Measurements from ENCODE around the gene HMHB1.

HMHB1 gene

DNA sequence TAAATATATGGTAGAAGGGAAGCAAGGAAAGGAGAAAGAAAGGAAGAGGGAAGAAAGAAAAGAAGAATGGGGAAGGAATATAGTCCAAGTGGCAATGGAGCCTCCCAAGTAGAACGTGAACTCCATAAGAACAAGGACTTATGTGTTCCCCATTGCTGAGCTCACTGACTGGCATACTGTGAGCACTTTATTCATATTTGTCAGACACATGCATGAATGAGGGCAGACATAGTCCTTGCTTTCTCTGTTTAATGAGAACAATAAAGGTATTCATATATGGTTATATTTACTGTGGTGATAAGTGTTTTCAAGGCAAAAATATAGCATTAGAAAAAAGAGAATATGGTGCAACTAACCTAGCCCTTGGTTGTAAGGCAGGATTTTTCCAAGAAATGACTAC, 23.6 kb upstream of the HMHB1 start:
- no peak for TF ChIP-seq CTCF (conservative IDR thresholded peaks at IDR 0.05; ENCODE audit: low read depth, low read length)
- no peak overlapping the region for H3K4me3 ChIP-seq (ENCODE audit: low read length)
- DNase-seq (ENCODE audit: low read depth), result no peak

GRCh38 chr5:143790457-143791112, 21.4 kb upstream of the HMHB1 start:
- DNase-seq (ENCODE audit: low read depth), result no peak
- TF ChIP-seq CTCF (conservative IDR thresholded peaks at IDR 0.05; ENCODE audit: low read depth, low read length), result no peak
- no peak overlapping the region for H3K4me3 ChIP-seq (ENCODE audit: low read length)

DNA sequence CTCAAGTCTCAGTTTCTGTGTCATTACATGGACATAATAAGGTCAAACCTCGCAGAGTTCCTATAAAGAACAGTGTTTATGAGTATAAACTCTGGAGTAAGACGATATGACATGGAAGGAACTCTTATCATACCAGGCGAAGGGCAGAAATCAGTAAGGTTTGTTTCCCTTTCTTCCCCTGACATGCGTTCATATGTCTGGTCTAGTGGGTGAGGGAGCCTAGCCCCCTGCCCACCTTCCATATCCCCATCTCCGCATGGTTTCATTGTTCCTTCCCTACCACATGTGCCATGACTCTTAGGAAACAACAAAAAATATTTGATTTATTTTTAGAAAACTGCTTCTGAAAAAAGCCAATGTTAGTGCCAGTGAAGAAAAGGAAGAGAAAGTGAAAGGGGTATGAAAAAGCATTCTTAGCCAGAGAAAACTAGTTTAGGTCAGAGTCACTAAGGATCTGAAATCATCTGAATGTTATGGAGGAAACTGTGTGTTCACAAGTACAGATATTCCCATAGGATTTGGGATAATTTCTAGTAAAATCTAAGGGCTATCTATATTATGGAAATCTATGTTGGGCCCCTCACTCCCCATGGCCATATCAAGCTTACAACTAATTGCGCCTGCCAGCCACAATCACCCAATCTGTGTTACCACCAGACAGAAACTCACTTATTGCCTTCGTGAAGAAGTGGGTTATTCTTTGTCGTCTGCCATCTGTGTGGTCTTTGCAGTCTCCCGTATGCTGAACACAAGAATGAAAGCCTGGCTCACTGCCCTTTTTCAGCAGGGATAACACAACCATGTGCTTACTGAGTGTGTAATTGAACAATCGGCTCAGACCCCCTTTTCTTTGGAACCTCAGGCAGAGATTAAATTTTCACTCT, 19.9 kb upstream of the HMHB1 start:
- TF ChIP-seq CTCF (conservative IDR thresholded peaks at IDR 0.05; ENCODE audit: low read depth, low read length), result no peak
- H3K4me3 ChIP-seq (ENCODE audit: low read length), result no peak overlapping the region

GRCh38 chr5:143793249-143793648, 18.7 kb upstream of the HMHB1 start:
- no peak for DNase-seq (ENCODE audit: low read depth)
- TF ChIP-seq CTCF (conservative IDR thresholded peaks at IDR 0.05; ENCODE audit: low read depth, low read length), result no peak
- no peak overlapping the region for H3K4me3 ChIP-seq (ENCODE audit: low read length)

More for the DNA sequence above, 19.9 kb upstream of the HMHB1 start:
- peak; percentile 22 for DNase-seq (ENCODE audit: low read depth)

DNA sequence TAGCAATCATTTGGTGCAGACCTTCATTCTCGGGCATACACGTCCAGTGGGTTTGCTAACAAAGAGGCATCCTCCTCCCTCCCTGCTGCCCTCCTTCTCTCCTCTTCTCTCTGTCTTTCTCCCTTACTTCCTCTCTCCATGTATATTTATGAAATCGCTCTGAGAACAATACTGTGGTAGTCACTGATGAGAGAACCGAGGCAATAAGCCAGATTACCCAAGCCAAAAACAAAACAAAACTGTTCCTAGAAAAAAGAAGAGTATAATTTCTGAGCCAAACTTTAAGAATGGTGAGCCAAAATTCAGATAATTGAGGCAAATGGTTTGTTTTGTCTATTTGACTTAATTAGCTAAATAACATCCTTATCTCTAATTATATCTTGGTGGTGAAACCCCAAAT, 15.8 kb upstream of the HMHB1 start:
- TF ChIP-seq CTCF (conservative IDR thresholded peaks at IDR 0.05; ENCODE audit: low read depth, low read length), result no peak
- no peak overlapping the region for H3K4me3 ChIP-seq (ENCODE audit: low read length)
- no peak for DNase-seq (ENCODE audit: low read depth)

GRCh38 chr5:143796753-143797152, 15.2 kb upstream of the HMHB1 start:
- no peak for TF ChIP-seq CTCF (conservative IDR thresholded peaks at IDR 0.05; ENCODE audit: low read depth, low read length)
- no peak for DNase-seq (ENCODE audit: low read depth)

DNA sequence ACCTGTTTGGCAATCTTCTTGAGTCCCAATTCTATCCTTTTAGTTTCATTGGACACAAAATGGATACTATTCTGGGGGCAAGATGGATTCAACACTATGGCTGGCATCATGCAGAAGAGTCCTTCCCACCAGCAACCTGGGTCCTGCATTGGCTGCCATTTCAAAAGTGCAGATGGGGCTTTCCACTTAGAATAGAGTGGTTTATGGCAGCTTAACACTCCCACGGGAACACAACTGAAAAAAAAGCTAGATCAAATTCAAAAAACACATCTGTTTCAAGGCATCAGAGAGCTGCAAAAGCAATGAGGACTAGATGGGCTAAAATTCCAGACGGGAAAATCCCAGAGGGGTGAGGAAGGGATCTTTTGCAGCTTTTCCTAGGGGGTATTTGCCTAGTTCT, 11.2 kb upstream of the HMHB1 start:
- no peak for DNase-seq (ENCODE audit: low read depth)
- TF ChIP-seq CTCF (conservative IDR thresholded peaks at IDR 0.05; ENCODE audit: low read depth, low read length), result no peak
- H3K4me3 ChIP-seq (ENCODE audit: low read length), result no peak overlapping the region

More at GRCh38 chr5:143796753-143797152, 15.2 kb upstream of the HMHB1 start:
- H3K4me3 ChIP-seq (ENCODE audit: low read length), result no peak overlapping the region

Data from retinal pigment epithelial cell (primary cell).